Adipocyte (in vitro differentiated cells): ENCODE data around the gene OR51A7.

Source experiments
- DNase-seq: peaks from one replicate; pipeline ENCODE4 v3.0.0-alpha.2; 2015; ENCODE audit warnings: low read depth
- H3K27me3 ChIP-seq: replicated peaks from 2 replicates; pipeline ENCODE4 v1.7.0; 2013; ENCODE audit warnings: mild to moderate bottlenecking, low read length, moderate library complexity; ENCODE audit not compliant: control insufficient read depth, insufficient read depth
- H3K36me3 ChIP-seq: 2 replicates; pipeline ENCODE4 v1.7.0; 2013; ENCODE audit warnings: low read length, mild to moderate bottlenecking, moderate library complexity; ENCODE audit not compliant: control insufficient read depth, insufficient read depth, severe bottlenecking
- H3K4me1 ChIP-seq: 2 replicates; pipeline ENCODE4 v1.7.0; 2013; ENCODE audit warnings: mild to moderate bottlenecking, low read length, moderate library complexity; ENCODE audit not compliant: control insufficient read depth, insufficient read depth
- H3K4me3 ChIP-seq: 2 replicates; pipeline ENCODE4 v1.7.0; 2013; ENCODE audit warnings: mild to moderate bottlenecking, low read length, moderate library complexity
- H3K9ac ChIP-seq: 2 replicates; pipeline ENCODE4 v1.7.0; 2013; ENCODE audit warnings: mild to moderate bottlenecking, low read length, moderate library complexity
- H3K9me3 ChIP-seq: 2 replicates; pipeline ENCODE4 v1.7.0; 2013; ENCODE audit warnings: mild to moderate bottlenecking, low read length, moderate library complexity; ENCODE audit not compliant: control insufficient read depth

OR51A7 gene

GRCh38 chr11:4957396-4957795, 53.8 kb downstream of the OR51A7 start:
- H3K9ac ChIP-seq, result no peak overlapping the region
- H3K27me3 ChIP-seq, result no peaks in the 10 kb centered on the region
- no peaks in the 10 kb centered on the region for H3K9me3 ChIP-seq
- H3K4me1 ChIP-seq, result no peaks in the 10 kb centered on the region
- no peak for DNase-seq
- no peak overlapping the region for H3K4me3 ChIP-seq
- H3K36me3 ChIP-seq, result no peaks in the 10 kb centered on the region
